Measurements from ENCODE around the gene GSN. TPM values are rescaled to one million over a fixed set of nuclear protein-coding genes. Genes with fewer than 3 reads are reported as not detected.
A peak's percentile ranks its signal among the peaks of the same experiment; 100 is the strongest.

GSN gene
- total and polyA plus RNA-seq, 2 of the 13 experiments (the other 11 are each of a cell fraction or from before 2014, with no cell fraction given) = 294 to 307 TPM

GRCh38 chr9:121369595-121370265 lies 101.8 kb downstream of the GSN start, which contains the start of gene STOM (continued):
- TF ChIP-seq ZBTB3 (CRISPR knock-in tag; IDR thresholded peaks at IDR 0.05; ENCODE audit: borderline replicate concordance, low read depth) = no peak; the same call in 1 of the 2 replicates
- TF ChIP-seq ZNF44 (CRISPR knock-in tag; IDR thresholded peaks at IDR 0.05) = peak; percentile 81; the same call in 1 of the 2 replicates
- TF ChIP-seq SRY (CRISPR knock-in tag; IDR thresholded peaks at IDR 0.05) = peak; percentile 72; the same call in 1 of the 2 replicates
- TF ChIP-seq FOSL2 (CRISPR knock-in tag; IDR thresholded peaks at IDR 0.05) = no peak
- TF ChIP-seq HOMEZ (CRISPR knock-in tag; IDR thresholded peaks at IDR 0.05; ENCODE audit: low read depth) = no peak
- TF ChIP-seq HMGA1 (CRISPR knock-in tag; conservative IDR thresholded peaks at IDR 0.05) = no peak
- TF ChIP-seq SSRP1 (CRISPR knock-in tag; IDR thresholded peaks at IDR 0.05) = no peak
- no peak for TF ChIP-seq ZNF205 (CRISPR knock-in tag; IDR thresholded peaks at IDR 0.05)
- 0 out of 2 replicates have a peak, but pooled peaks have one; percentile 49 for TF ChIP-seq DNMT3B (CRISPR knock-in tag; conservative IDR thresholded peaks at IDR 0.05)
- no peak for TF ChIP-seq SIN3B (IDR thresholded peaks at IDR 0.05; ENCODE audit: low read length)
- no peak for TF ChIP-seq MTA1 (CRISPR knock-in tag; IDR thresholded peaks at IDR 0.05; ENCODE audit: borderline replicate concordance)
- TF ChIP-seq SPEN (CRISPR knock-in tag; IDR thresholded peaks at IDR 0.05; ENCODE audit: low read depth) = no peak
- TF ChIP-seq ZNF431 (CRISPR knock-in tag; IDR thresholded peaks at IDR 0.05; ENCODE audit: borderline replicate concordance, low read depth) = no peak
- no peak for TF ChIP-seq ZNF562 (CRISPR knock-in tag; IDR thresholded peaks at IDR 0.05; ENCODE audit: borderline replicate concordance)
- no peak for TF ChIP-seq FOXJ3 (CRISPR knock-in tag; IDR thresholded peaks at IDR 0.05; ENCODE audit: borderline replicate concordance)
- TF ChIP-seq RXRB (CRISPR knock-in tag; IDR thresholded peaks at IDR 0.05; ENCODE audit: borderline replicate concordance) = no peak
- TF ChIP-seq E2F2 (CRISPR knock-in tag; IDR thresholded peaks at IDR 0.05; ENCODE audit: borderline replicate concordance) = no peak
- TF ChIP-seq ATF3 (CRISPR knock-in tag; IDR thresholded peaks at IDR 0.05) = no peak
- no peak for TF ChIP-seq ATF6 (CRISPR knock-in tag; conservative IDR thresholded peaks at IDR 0.05)
- peak; percentile 67; the same call in 1 of the 2 replicates for TF ChIP-seq ZFP90 (CRISPR knock-in tag; IDR thresholded peaks at IDR 0.05; ENCODE audit: borderline replicate concordance)
- 0 out of 2 replicates have a peak, but pooled peaks have one; percentile 38 for TF ChIP-seq SMAD1 (CRISPR knock-in tag; IDR thresholded peaks at IDR 0.05; ENCODE audit: borderline replicate concordance, low read depth)
- no peak for TF ChIP-seq ZBTB8A (CRISPR knock-in tag; IDR thresholded peaks at IDR 0.05; ENCODE audit: borderline replicate concordance, low read depth)
- TF ChIP-seq CBX5 (CRISPR knock-in tag; IDR thresholded peaks at IDR 0.05; ENCODE audit: borderline replicate concordance) = no peak
- TF ChIP-seq FOXK2 (IDR thresholded peaks at IDR 0.05) = no peak
- no peak for TF ChIP-seq HOXD1 (CRISPR knock-in tag; IDR thresholded peaks at IDR 0.05)
- TF ChIP-seq RAD21 (CRISPR knock-in tag; IDR thresholded peaks at IDR 0.05) = peak; percentile 26; the same call in 1 of the 2 replicates
- no peak for TF ChIP-seq KDM1A (CRISPR knock-in tag; IDR thresholded peaks at IDR 0.05)
- TF ChIP-seq ZNF816 (CRISPR knock-in tag; IDR thresholded peaks at IDR 0.05; ENCODE audit: borderline replicate concordance) = no peak

Data from HepG2 (cell line).